MM.1S (cell line): ENCODE results near the gene DDX39A.

ENCODE experiments used
- DNase-seq: peaks from one replicate; pipeline ENCODE4 v3.0.0-alpha.2; 2015
- H2AFZ ChIP-seq: fragments of 300-600 bp; sonication (generic); 2 replicates; pipeline ENCODE4 v1.6.0; 2016; ENCODE audit warnings: antibody characterized with exemption, low read length
- H3F3A ChIP-seq: fragments of 300-600 bp; sonication (generic); 2 replicates; pipeline ENCODE4 v1.6.1; 2016; ENCODE audit warnings: mild to moderate bottlenecking, antibody characterized with exemption, low read length, moderate library complexity, mixed read lengths; ENCODE audit not compliant: insufficient read depth
- H3K27ac ChIP-seq: fragments of 300-600 bp; sonication (generic); 2 replicates; pipeline ENCODE4 v1.5.1; 2016; ENCODE audit warnings: mild to moderate bottlenecking, low read length
- H3K27me3 ChIP-seq: fragments of 300-600 bp; sonication (generic); replicated peaks from 2 replicates; pipeline ENCODE4 v1.6.0; 2016; ENCODE audit warnings: low read length; ENCODE audit not compliant: insufficient read depth
- H3K36me3 ChIP-seq: fragments of 300-600 bp; sonication (generic); replicated peaks from 2 replicates; pipeline ENCODE4 v1.6.1; 2016; ENCODE audit warnings: mild to moderate bottlenecking, low read length, mixed read lengths; ENCODE audit not compliant: insufficient read depth
- H3K4me1 ChIP-seq: fragments of 300-600 bp; sonication (generic); 2 replicates; pipeline ENCODE4 v1.6.1; 2016; ENCODE audit warnings: low read length, mixed read lengths
- H3K4me2 ChIP-seq: fragments of 300-600 bp; sonication (generic); 2 replicates; pipeline ENCODE4 v1.6.0; 2016; ENCODE audit warnings: low read depth, low read length
- H3K4me3 ChIP-seq: fragments of 300-600 bp; sonication (generic); 2 replicates; pipeline ENCODE4 v1.5.1; 2016; ENCODE audit warnings: low read length, mixed read lengths
- H3K79me2 ChIP-seq: fragments of 300-600 bp; sonication (generic); 2 replicates; pipeline ENCODE4 v1.6.1; 2016; ENCODE audit warnings: mixed run types, low read length, mixed read lengths
- H3K9ac ChIP-seq: fragments of 300-600 bp; sonication (generic); 2 replicates; pipeline ENCODE4 v1.6.1; 2016; ENCODE audit warnings: low read length, mixed read lengths
- H3K9me2 ChIP-seq: fragments of 300-600 bp; sonication (generic); replicated peaks from 2 replicates; pipeline ENCODE4 v1.6.1; 2016; ENCODE audit warnings: mild to moderate bottlenecking, low read length, mixed read lengths; ENCODE audit not compliant: insufficient read depth
- H3K9me3 ChIP-seq: fragments of 300-600 bp; sonication (generic); replicated peaks from 2 replicates; pipeline ENCODE4 v1.6.1; 2016; ENCODE audit warnings: mild to moderate bottlenecking, low read length, mixed read lengths; ENCODE audit not compliant: insufficient read depth
- H4K20me1 ChIP-seq: fragments of 300-600 bp; sonication (generic); 2 replicates; pipeline ENCODE4 v1.6.1; 2016; ENCODE audit warnings: mild to moderate bottlenecking, low read length, moderate library complexity, mixed read lengths; ENCODE audit not compliant: insufficient read depth
- EZH2 ChIP-seq: fragments of 300-600 bp; sonication (generic); optimal IDR thresholded peaks from 2 replicates; pipeline ENCODE3; 2017; ENCODE audit warnings: low read depth, mild to moderate bottlenecking, antibody characterized with exemption, low read length, mixed read lengths
- EZH2phosphoT487 ChIP-seq: fragments of 300-600 bp; sonication (generic); IDR thresholded peaks from 2 replicates; pipeline ENCODE4 v1.6.1; 2018; ENCODE audit warnings: antibody characterized with exemption, low read length
- TF ChIP-seq, protein P1 (sequence below): fragments of 300-600 bp; sonication (generic); IDR thresholded peaks from 2 replicates; pipeline ENCODE4 v1.5.1; 2016; ENCODE audit warnings: antibody characterized with exemption, low read length, mixed read lengths

Gene DDX39A

GRCh38 chr19:14413693-14414181, 5.4 kb downstream of the DDX39A start:
- DNase-seq, result no peak
- peaks cover 88% of the 10 kb centered on the region for H3K79me2 ChIP-seq
- peaks cover 35% of the 10 kb centered on the region for H3K36me3 ChIP-seq
- no peak overlapping the region for H3K4me3 ChIP-seq
- no peak overlapping the region for H3K27ac ChIP-seq
- H3K9me2 ChIP-seq, result no peaks in the 10 kb centered on the region
- H3K4me2 ChIP-seq, result no peak overlapping the region
- H3K27me3 ChIP-seq, result no peaks in the 10 kb centered on the region
- H3K9me3 ChIP-seq, result no peaks in the 10 kb centered on the region
- peaks cover 11% of the 10 kb centered on the region for H3K4me1 ChIP-seq
- no peak overlapping the region for H2AFZ ChIP-seq
- no peak for TF ChIP-seq EZH2phosphoT487
- TF ChIP-seq EZH2, result no peak
- TF ChIP-seq, protein P1, sequence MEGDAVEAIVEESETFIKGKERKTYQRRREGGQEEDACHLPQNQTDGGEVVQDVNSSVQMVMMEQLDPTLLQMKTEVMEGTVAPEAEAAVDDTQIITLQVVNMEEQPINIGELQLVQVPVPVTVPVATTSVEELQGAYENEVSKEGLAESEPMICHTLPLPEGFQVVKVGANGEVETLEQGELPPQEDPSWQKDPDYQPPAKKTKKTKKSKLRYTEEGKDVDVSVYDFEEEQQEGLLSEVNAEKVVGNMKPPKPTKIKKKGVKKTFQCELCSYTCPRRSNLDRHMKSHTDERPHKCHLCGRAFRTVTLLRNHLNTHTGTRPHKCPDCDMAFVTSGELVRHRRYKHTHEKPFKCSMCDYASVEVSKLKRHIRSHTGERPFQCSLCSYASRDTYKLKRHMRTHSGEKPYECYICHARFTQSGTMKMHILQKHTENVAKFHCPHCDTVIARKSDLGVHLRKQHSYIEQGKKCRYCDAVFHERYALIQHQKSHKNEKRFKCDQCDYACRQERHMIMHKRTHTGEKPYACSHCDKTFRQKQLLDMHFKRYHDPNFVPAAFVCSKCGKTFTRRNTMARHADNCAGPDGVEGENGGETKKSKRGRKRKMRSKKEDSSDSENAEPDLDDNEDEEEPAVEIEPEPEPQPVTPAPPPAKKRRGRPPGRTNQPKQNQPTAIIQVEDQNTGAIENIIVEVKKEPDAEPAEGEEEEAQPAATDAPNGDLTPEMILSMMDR, result no peak
- no peak overlapping the region for H3K9ac ChIP-seq
- peaks cover 81% of the 10 kb centered on the region for H4K20me1 ChIP-seq
- peaks cover 20% of the 10 kb centered on the region for H3F3A ChIP-seq

- Histone ChIP-seq H3F3A (peaks cover 21% of the 10 kb centered on the region), H3K9ac (no peak overlapping the region), H3K79me2 (peaks cover 82% of the 10 kb centered on the region), H2AFZ (no peak overlapping the region), H3K4me1 (peaks cover 11% of the 10 kb centered on the region), H3K27me3 (no peaks in the 10 kb centered on the region), H3K4me3 (no peak overlapping the region), H3K9me3 (no peaks in the 10 kb centered on the region), H3K27ac (no peak overlapping the region), H3K36me3 (peaks cover 38% of the 10 kb centered on the region), H3K9me2 (no peaks in the 10 kb centered on the region), H3K4me2 (no peak overlapping the region), H4K20me1 (peaks cover 81% of the 10 kb centered on the region)
- TF ChIP-seq EZH2phosphoT487 (no peak), EZH2 (no peak)
- TF ChIP-seq, protein P1, result no peak
- DNase-seq, result no peak
Observed at GRCh38 chr19:14412996-14413692, 6.0 kb downstream of the DDX39A start.

DNA sequence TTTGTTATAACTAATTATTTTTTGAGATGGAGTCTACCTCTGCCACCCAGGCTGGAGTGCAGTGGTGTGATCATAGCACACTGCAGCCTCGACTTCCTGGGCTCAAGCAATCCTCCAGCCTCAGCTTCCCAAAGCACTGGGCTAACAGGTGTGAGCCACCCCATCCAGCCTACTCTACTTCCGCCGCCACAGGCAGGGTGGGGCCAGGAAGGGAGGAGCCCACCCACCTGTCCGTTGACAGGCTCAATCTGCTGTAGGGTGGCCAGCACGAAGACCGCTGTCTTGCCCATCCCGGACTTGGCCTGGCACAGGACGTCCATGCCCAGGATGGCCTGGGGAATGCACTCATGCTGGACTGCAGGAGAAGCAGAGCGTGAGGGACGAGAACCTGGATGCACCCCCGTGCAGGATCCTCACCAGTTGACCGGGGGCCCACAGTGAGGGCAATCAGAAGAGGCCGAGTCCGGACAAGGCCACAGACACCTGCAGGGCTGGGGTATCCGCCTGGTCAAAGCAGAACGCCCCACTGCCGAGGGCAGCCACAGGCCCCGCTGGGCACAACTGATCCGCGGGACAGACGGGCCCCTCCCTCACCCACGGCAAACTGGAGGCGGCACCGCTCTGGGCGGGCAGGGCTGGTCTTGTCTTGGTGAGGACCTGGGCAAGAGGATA, 6.7 kb downstream of the DDX39A start:
- peaks cover 11% of the 10 kb centered on the region for H3K4me1 ChIP-seq
- no peak overlapping the region for H3K27ac ChIP-seq
- TF ChIP-seq EZH2phosphoT487 (no peak), EZH2 (no peak)
- TF ChIP-seq, protein P1, result no peak
- H3K27me3 ChIP-seq, result no peaks in the 10 kb centered on the region
- no peak for DNase-seq
- H3K79me2 ChIP-seq, result peaks cover 75% of the 10 kb centered on the region
- no peak overlapping the region for H2AFZ ChIP-seq
- no peak overlapping the region for H3K4me3 ChIP-seq
- H3K36me3 ChIP-seq, result peaks cover 38% of the 10 kb centered on the region
- peaks cover 25% of the 10 kb centered on the region for H3F3A ChIP-seq
- H3K4me2 ChIP-seq, result no peak overlapping the region
- H3K9me3 ChIP-seq, result no peaks in the 10 kb centered on the region
- H4K20me1 ChIP-seq, result peaks cover 79% of the 10 kb centered on the region
- H3K9ac ChIP-seq, result no peak overlapping the region
- H3K9me2 ChIP-seq, result no peaks in the 10 kb centered on the region
